Thyroid gland (tissue), 4 donors: ENCODE results near the gene NTNG1.

ENCODE experiments used
- CTCF ChIP-seq, 6 experiments: fragments of 200-600 bp in 3 of 6; fragments of 450-650 bp in 3 of 6; sonication (generic) in 3 of 6; IDR thresholded peaks; one replicate each; pipeline ENCODE4 v1.5.1; 2016 to 2019; ENCODE audit warnings: antibody characterized with exemption in 6 of 6, mild to moderate bottlenecking in 2 of 6, inconsistent platforms in 1 of 6, moderate library complexity in 1 of 6
- POLR2A ChIP-seq, 2 donors: fragments of 450-650 bp; IDR thresholded peaks; one replicate each; pipeline ENCODE4 v1.6.1; 2017; ENCODE audit warnings: antibody characterized with exemption in 2 of 2, mild to moderate bottlenecking in 2 of 2, moderate library complexity in 1 of 2

GRCh38 chr1:107250169-107250568 lies 109.3 kb downstream of the NTNG1 start:
- no peak for TF ChIP-seq CTCF (IDR thresholded peaks at IDR 0.05)
- TF ChIP-seq POLR2A (IDR thresholded peaks at IDR 0.05): no peak
